ENCODE measurements around the gene PPP2CA. TPM values are rescaled to one million over a fixed set of nuclear protein-coding genes. Genes with fewer than 3 reads are reported as not detected.
A peak's percentile ranks its signal among the peaks of the same experiment; 100 is the strongest.
"Not testable (repeated sequence)": the region's sequence is repeated elsewhere in the genome, so short reads cannot be mapped to it uniquely, and the experiment has no call there.

Gene PPP2CA
- total RNA-seq, 1 experiment from 2014 or later: 179 TPM

GRCh38 chr5:134189031-134189430 lies 36.8 kb downstream of the PPP2CA start:
- DNase-seq (ENCODE audit: low spot score): no peak

GRCh38 chr5:134188092-134188491 lies 37.8 kb downstream of the PPP2CA start:
- DNase-seq (ENCODE audit: low spot score): no peak

GRCh38 chr5:134184155-134185135 lies 41.4 kb downstream of the PPP2CA start:
- DNase-seq (ENCODE audit: low spot score): peak; percentile 56

- DNase-seq (ENCODE audit: low spot score): no peak
Observed at GRCh38 chr5:134183481-134183880, 42.4 kb downstream of the PPP2CA start.

- no peak for DNase-seq (ENCODE audit: low spot score)
Observed at GRCh38 chr5:134178096-134178419, 47.8 kb downstream of the PPP2CA start.

GRCh38 chr5:134177369-134178095 lies 48.3 kb downstream of the PPP2CA start:
- DNase-seq (ENCODE audit: low spot score): no peak

GRCh38 chr5:134176511-134177368 lies 49.1 kb downstream of the PPP2CA start, which contains the start of gene SKP1:
TSS of gene SKP1 (minus strand) at chr5:134176950. CDS start at chr5:134174022, 2,928 bp downstream.
- DNase-seq (ENCODE audit: low spot score): peak; percentile 83

- DNase-seq (ENCODE audit: low spot score): no peak
Observed at GRCh38 chr5:134175921-134176510, 49.9 kb downstream of the PPP2CA start.

GRCh38 chr5:134174841-134175839 lies 50.7 kb downstream of the PPP2CA start:
- DNase-seq (ENCODE audit: low spot score): peak; percentile 25

- no peak for DNase-seq (ENCODE audit: low spot score)
Observed at GRCh38 chr5:134171972-134172371, 53.9 kb downstream of the PPP2CA start.

- no peak for DNase-seq (ENCODE audit: low spot score)
Observed at GRCh38 chr5:134162592-134162991, 63.3 kb downstream of the PPP2CA start.

- DNase-seq (ENCODE audit: low spot score): no peak
Observed at GRCh38 chr5:134161513-134162395, 64.1 kb downstream of the PPP2CA start.

- no peak for DNase-seq (ENCODE audit: low spot score)
Observed at GRCh38 chr5:134153657-134154056, 72.2 kb downstream of the PPP2CA start.

GRCh38 chr5:134153241-134153640 lies 72.6 kb downstream of the PPP2CA start:
- no peak for DNase-seq (ENCODE audit: low spot score)

GRCh38 chr5:134152173-134152832 lies 73.6 kb downstream of the PPP2CA start:
- DNase-seq (ENCODE audit: low spot score): not testable (repeated sequence)

- DNase-seq (ENCODE audit: low spot score): no peak
Observed at GRCh38 chr5:134151723-134152122, 74.2 kb downstream of the PPP2CA start.

GRCh38 chr5:134149571-134150303 lies 76.1 kb downstream of the PPP2CA start:
- DNase-seq (ENCODE audit: low spot score): peak; percentile 8
